HG03045 (cell line): ENCODE data around the gene PIN1.
"Not testable (repeated sequence)": the region's sequence is repeated elsewhere in the genome, so short reads cannot be mapped to it uniquely, and the experiment has no call there.

Source experiments
- ATAC-seq: cut with Tn5 transposase; IDR thresholded peaks from one replicate; pipeline ENCODE4 v1.9.1; 2021; ENCODE audit warnings: mild to moderate bottlenecking, moderate library complexity; ENCODE audit not compliant: unreplicated experiment

Gene PIN1

GRCh38 chr19:9834726-9835506 lies at the start of gene PIN1:
TSS of gene PIN1 (plus strand) at chr19:9835318. CDS start at chr19:9835345, 27 bp downstream.
- peak; percentile 96 for ATAC-seq

- ATAC-seq: peak; percentile 70
Measured at GRCh38 chr19:9785367-9786331, 49.5 kb upstream of the PIN1 start.

- no peak for ATAC-seq
Measured at GRCh38 chr19:9786342-9786741, 48.8 kb upstream of the PIN1 start.

- ATAC-seq: no peak
Measured at GRCh38 chr19:9786819-9787218, 48.3 kb upstream of the PIN1 start.

GRCh38 chr19:9788604-9789003 lies 46.5 kb upstream of the PIN1 start:
- not testable (repeated sequence) for ATAC-seq

- no peak for ATAC-seq
Measured at GRCh38 chr19:9789066-9789465, 46.1 kb upstream of the PIN1 start.

GRCh38 chr19:9789579-9789978 lies 45.5 kb upstream of the PIN1 start:
- not testable (repeated sequence) for ATAC-seq

GRCh38 chr19:9791073-9791367 lies 44.1 kb upstream of the PIN1 start:
- not testable (repeated sequence) for ATAC-seq

GRCh38 chr19:9791552-9792205 lies 43.4 kb upstream of the PIN1 start:
- no peak for ATAC-seq

- ATAC-seq: no peak
Measured at GRCh38 chr19:9792206-9793070, 42.7 kb upstream of the PIN1 start.

- no peak for ATAC-seq
Measured at GRCh38 chr19:9793071-9793591, 42.0 kb upstream of the PIN1 start.

GRCh38 chr19:9796113-9796773 lies 38.9 kb upstream of the PIN1 start:
- no peak for ATAC-seq

GRCh38 chr19:9797871-9798270 lies 37.2 kb upstream of the PIN1 start:
- ATAC-seq: no peak

GRCh38 chr19:9799162-9799561 lies 36.0 kb upstream of the PIN1 start:
- no peak for ATAC-seq

GRCh38 chr19:9801976-9802375 lies 33.1 kb upstream of the PIN1 start:
- ATAC-seq: no peak

- no peak for ATAC-seq
Measured at GRCh38 chr19:9806803-9807202, 28.3 kb upstream of the PIN1 start.

- no peak for ATAC-seq
Measured at GRCh38 chr19:9808855-9809824, 26.0 kb upstream of the PIN1 start.

- ATAC-seq: no peak
Measured at GRCh38 chr19:9811139-9811538, 24.0 kb upstream of the PIN1 start.
